B cell (primary cell): ENCODE measurements around the gene DAPK3. TPM values are rescaled to one million over a fixed set of nuclear protein-coding genes. Genes with fewer than 3 reads are reported as not detected.

ENCODE experiments used
- ATAC-seq: fragments of 200-7000 bp; cut with Tn5 transposase; one replicate; pipeline ENCODE4 v1.10.0; 2021; ENCODE audit warnings: low read depth, mild to moderate bottlenecking, moderate number of reproducible peaks, moderate library complexity
- CTCF ChIA-PET: fragments of 350-600 bp; sonication (Branson Sonifier 250); formaldehyde crosslinking; loops from one replicate; lab custom pipeline; 2021; ENCODE audit warnings: antibody characterized with exemption, inconsistent platforms; lab: Charles Lee
- POLR2A ChIA-PET: fragments of 350-600 bp; sonication (Branson Sonifier 250); formaldehyde crosslinking; loops from one replicate; lab custom pipeline; 2021; ENCODE audit warnings: antibody characterized with exemption; lab: Charles Lee
- DNase-seq: peaks from one replicate; pipeline ENCODE4 v3.0.0; 2013
- H2AFZ ChIP-seq: 2 replicates; pipeline ENCODE4 v1.6.1; 2012; ENCODE audit warnings: mild to moderate bottlenecking, low read depth, low read length; ENCODE audit not compliant: insufficient read depth, poor library complexity, severe bottlenecking
- H3K27ac ChIP-seq, 2 donors: 1 replicate in 1 of 2; 2 replicates in 1 of 2; pipeline ENCODE4 v1.5.1; 2012 to 2013; ENCODE audit warnings: low read length in 2 of 2, mild to moderate bottlenecking in 2 of 2, moderate library complexity in 1 of 2
- H3K27me3 ChIP-seq, 4 experiments: fragments of 200-600 bp in 1 of 4; sonication (generic) in 1 of 4; replicated peaks in 1 of 4; 1 replicate in 2 of 4; 2 replicates in 2 of 4; pipeline versions ENCODE4 v1.6.1 to v1.7.0; 2013 to 2016; ENCODE audit warnings: low read length in 3 of 4, mild to moderate bottlenecking in 2 of 4, mixed read lengths in 1 of 4, moderate library complexity in 1 of 4; ENCODE audit not compliant: insufficient read depth in 4 of 4, control insufficient read depth in 3 of 4; ENCODE audit errors: control extremely low read depth in 1 of 4
- H3K36me3 ChIP-seq, 2 experiments: replicated peaks in 1 of 2; 1 replicate in 1 of 2; 2 replicates in 1 of 2; pipeline versions ENCODE4 v1.6.1 to v1.7.1; 2013; ENCODE audit warnings: low read length in 1 of 2; ENCODE audit not compliant: insufficient read depth in 2 of 2, control insufficient read depth in 1 of 2; ENCODE audit errors: control extremely low read depth in 1 of 2, extremely low read depth in 1 of 2
- H3K4me1 ChIP-seq, 2 donors: fragments of 200-600 bp in 1 of 2; sonication (generic) in 1 of 2; 1 replicate in 1 of 2; 2 replicates in 1 of 2; pipeline versions ENCODE4 v1.5.1 to v1.6.1; 2013 to 2017; ENCODE audit warnings: low read length in 2 of 2; ENCODE audit not compliant: control insufficient read depth in 2 of 2, insufficient read depth in 2 of 2
- H3K4me2 ChIP-seq: replicated peaks from 2 replicates; pipeline ENCODE3; 2012; ENCODE audit warnings: mild to moderate bottlenecking, low read depth, low read length; ENCODE audit not compliant: poor library complexity, severe bottlenecking
- H3K4me3 ChIP-seq, 5 experiments: fragments of 200-600 bp in 1 of 5; sonication (generic) in 1 of 5; 1 replicate in 3 of 5; 2 replicates in 2 of 5; pipeline versions ENCODE4 v1.5.1 to v1.7.0; 2011 to 2016; ENCODE audit warnings: low read length in 4 of 5, mild to moderate bottlenecking in 4 of 5, low read depth in 2 of 5, control low read depth in 1 of 5, moderate library complexity in 1 of 5; ENCODE audit not compliant: insufficient read depth in 1 of 5; ENCODE audit errors: control extremely low read depth in 1 of 5, extremely low read depth in 1 of 5
- H3K79me2 ChIP-seq: fragments of 200-600 bp; sonication (generic); one replicate; pipeline ENCODE4 v1.6.0; 2016; ENCODE audit warnings: low read length; ENCODE audit not compliant: control insufficient read depth, insufficient read depth
- H3K9ac ChIP-seq: fragments of 200-600 bp; sonication (generic); 2 replicates; pipeline ENCODE4 v1.6.1; 2017; ENCODE audit warnings: mild to moderate bottlenecking, low read length, moderate library complexity
- H3K9me3 ChIP-seq, 3 donors: one replicate each; pipeline versions ENCODE4 v1.6.1 to v1.7.1; 2013; ENCODE audit warnings: low read length in 2 of 3; ENCODE audit not compliant: control insufficient read depth in 2 of 3, insufficient read depth in 1 of 3; ENCODE audit errors: control extremely low read depth in 1 of 3
- H4K20me1 ChIP-seq: 2 replicates; pipeline ENCODE4 v1.6.0; 2012; ENCODE audit warnings: mild to moderate bottlenecking, low read length; ENCODE audit not compliant: insufficient read depth, control insufficient read depth, poor library complexity, severe bottlenecking
- H3K27ac Mint-ChIP-seq: one replicate; pipeline ENCODE4 v1.8.0; 2021; ENCODE audit warnings: mixed read lengths
- H3K27me3 Mint-ChIP-seq: one replicate; pipeline ENCODE4 v1.8.0; 2021; ENCODE audit warnings: mixed read lengths
- H3K4me1 Mint-ChIP-seq: one replicate; pipeline ENCODE4 v1.8.0; 2021; ENCODE audit warnings: mixed read lengths
- H3K4me3 Mint-ChIP-seq: one replicate; pipeline ENCODE4 v1.8.0; 2021; ENCODE audit warnings: mixed read lengths
- H3K9me3 Mint-ChIP-seq: one replicate; pipeline ENCODE4 v1.8.0; 2022; ENCODE audit warnings: mixed read lengths; ENCODE audit not compliant: insufficient read depth
- CTCF ChIP-seq: fragments of 200-600 bp; IDR thresholded peaks from one replicate; pipeline ENCODE4 v1.8.0; 2022; ENCODE audit warnings: antibody characterized with exemption, mild to moderate bottlenecking
- EZH2 ChIP-seq: IDR thresholded peaks from 2 replicates; pipeline ENCODE4 v1.6.1; 2012; ENCODE audit warnings: borderline replicate concordance, low read depth, mild to moderate bottlenecking, moderate library complexity, low read length; ENCODE audit not compliant: insufficient read depth, poor library complexity, severe bottlenecking
- WGBS: methylation state at CpG from one replicate; pipeline ENCODE4 v1.1.5; 2013; ENCODE audit warnings: missing lambda C conversion rate; ENCODE audit not compliant: insufficient coverage; 5-methylcytosine and 5-hydroxymethylcytosine counted together
- intact Hi-C: fragments of 100-400 bp; cut with micrococcal nuclease; formaldehyde crosslinking; loops from one replicate; pipeline ENCODE4 v1.10.0; 2022
- polyA plus RNA-seq: library from polyadenylated mRNA; depleted of rRNA; stranded (reverse); fragments of >200 nt; gene quantifications from 2 replicates; pipeline ENCODE4 v1.2.3, GENCODE V29; 2012
- total RNA-seq, 2 donors: library from RNA; stranded (reverse); fragments of 120-200 nt in 1 of 2; gene quantifications; 1 replicate in 1 of 2; 2 replicates in 1 of 2; pipeline versions ENCODE4 v1.2.3 to v1.2.4, GENCODE V29; 2013 to 2022

DAPK3 gene
- total and polyA plus RNA-seq, 2 donors (not counting 1 experiment from before 2014, with no cell fraction given): 32.6 to 47.4 TPM

GRCh38 chr19:3986260-3987041 is 15.6 kb upstream of the DAPK3 start:
- Mint-ChIP-seq H3K4me3 (peak overlapping the region; percentile 98), H3K27ac (peak overlapping the region; percentile 96), H3K27me3 (no peaks in the 10 kb centered on the region), H3K4me1 (peaks cover 64% of the 10 kb centered on the region), H3K9me3 (no peaks in the 10 kb centered on the region)
- Histone ChIP-seq H3K36me3 (peaks cover 0 to 30% of the 10 kb centered on the region in 2 experiments), H4K20me1 (peaks cover 38% of the 10 kb centered on the region), H3K27ac (peak overlapping the region; percentile 63 to 67), H3K4me2 (peak overlapping the region; percentile 76), H3K9me3 (peaks cover 0 to 7% (median 0%) of the 10 kb centered on the region in 3 donors), H3K4me1 (peaks cover 40 to 61% of the 10 kb centered on the region in 2 donors), H3K4me3 (peak overlapping the region; percentile 66 to 93 (median 75)), H3K27me3 (no peaks in the 10 kb centered on the region), H3K9ac (peak overlapping the region; percentile 80), H3K79me2 (peaks cover 38% of the 10 kb centered on the region), H2AFZ (peak overlapping the region; percentile 52)
- ChIA-PET CTCF (interaction anchor here (0.6 to 5.5 kb wide), 19 partner anchors 11 to 389 kb away, joined by 3 to 50 read pairs (median 5); partner anchors contain the start of genes DAPK3, MRPL54 and PIAS4), POLR2A (interaction anchor here (0.6 to 2.7 kb wide), 9 partner anchors 15 to 224 kb away, joined by 3 to 20 read pairs (median 8); partner anchors contain the start of genes DAPK3, MRPL54, PIAS4 and ZBTB7A)
- TF ChIP-seq CTCF (peak; percentile 76), EZH2 (no peak)
- intact Hi-C loops: loop anchor here (1.0 to 5.0 kb wide), 7 partner anchors 136 to 486 kb away; partner anchors contain the start of genes APBA3, HDGFL2, MAP2K2 and MRPL54
- ATAC-seq: peak; percentile 15
- under 1% methylated on average over 10 of the region's 21 CpGs for WGBS
- DNase-seq: peak; percentile 86
